Measurements from ENCODE around the gene TMEM185B.

TMEM185B gene

GRCh38 chr2:120221616-120222015 lies 1.6 kb downstream of the TMEM185B start:
- Histone ChIP-seq H3K27ac (ENCODE audit: low read length) (no peak overlapping the region), H3K9me3 (ENCODE audit: control insufficient read depth in 2 of 2, low read length in 2 of 2) (peaks cover 0 to 8% of the 10 kb centered on the region in 2 donors), H3K27me3 (ENCODE audit: control insufficient read depth in 1 of 2, insufficient read depth in 2 of 2, low read length in 2 of 2) (no peaks in the 10 kb centered on the region), H3K4me3 (ENCODE audit: low read length in 2 of 2) (peak overlapping the region; percentile 14 to 44), H3K36me3 (ENCODE audit: control insufficient read depth in 2 of 2, insufficient read depth in 2 of 2, low read length in 2 of 2) (peaks cover 9 to 15% of the 10 kb centered on the region in 2 donors), H3K4me1 (ENCODE audit: control insufficient read depth, insufficient read depth, low read length) (peaks cover 28% of the 10 kb centered on the region), H3K9ac (ENCODE audit: low read length in 2 of 2) (no peak overlapping the region)

GRCh38 chr2:120220756-120221155 lies 2.4 kb downstream of the TMEM185B start:
- Histone ChIP-seq H3K4me3 (ENCODE audit: low read length in 2 of 2) (no peak overlapping the region), H3K4me1 (ENCODE audit: control insufficient read depth, insufficient read depth, low read length) (peaks cover 28% of the 10 kb centered on the region), H3K27me3 (ENCODE audit: control insufficient read depth in 1 of 2, insufficient read depth in 2 of 2, low read length in 2 of 2) (no peaks in the 10 kb centered on the region), H3K9ac (ENCODE audit: low read length in 2 of 2) (no peak overlapping the region), H3K9me3 (ENCODE audit: control insufficient read depth in 2 of 2, low read length in 2 of 2) (peaks cover 0 to 8% of the 10 kb centered on the region in 2 donors), H3K27ac (ENCODE audit: low read length) (no peak overlapping the region), H3K36me3 (ENCODE audit: control insufficient read depth in 2 of 2, insufficient read depth in 2 of 2, low read length in 2 of 2) (peaks cover 9 to 15% of the 10 kb centered on the region in 2 donors)

- Histone ChIP-seq H3K27me3 (ENCODE audit: control insufficient read depth in 1 of 2, insufficient read depth in 2 of 2, low read length in 2 of 2) (no peaks in the 10 kb centered on the region), H3K4me1 (ENCODE audit: control insufficient read depth, insufficient read depth, low read length) (peaks cover 28% of the 10 kb centered on the region), H3K36me3 (ENCODE audit: control insufficient read depth in 2 of 2, insufficient read depth in 2 of 2, low read length in 2 of 2) (peaks cover 9 to 15% of the 10 kb centered on the region in 2 donors), H3K9ac (ENCODE audit: low read length in 2 of 2) (no peak overlapping the region), H3K27ac (ENCODE audit: low read length) (no peak overlapping the region), H3K4me3 (ENCODE audit: low read length in 2 of 2) (no peak overlapping the region), H3K9me3 (ENCODE audit: control insufficient read depth in 2 of 2, low read length in 2 of 2) (peaks cover 0 to 8% of the 10 kb centered on the region in 2 donors)
These were observed 3.4 kb downstream of the TMEM185B start for GRCh38 chr2:120219766-120220165.

GRCh38 chr2:120219291-120219690 lies 3.9 kb downstream of the TMEM185B start:
- Histone ChIP-seq H3K4me3 (ENCODE audit: low read length in 2 of 2) (no peak overlapping the region), H3K27me3 (ENCODE audit: control insufficient read depth in 1 of 2, insufficient read depth in 2 of 2, low read length in 2 of 2) (no peaks in the 10 kb centered on the region), H3K9me3 (ENCODE audit: control insufficient read depth in 2 of 2, low read length in 2 of 2) (peaks cover 0 to 8% of the 10 kb centered on the region in 2 donors), H3K27ac (ENCODE audit: low read length) (no peak overlapping the region), H3K4me1 (ENCODE audit: control insufficient read depth, insufficient read depth, low read length) (peaks cover 24% of the 10 kb centered on the region), H3K36me3 (ENCODE audit: control insufficient read depth in 2 of 2, insufficient read depth in 2 of 2, low read length in 2 of 2) (peaks cover 9 to 15% of the 10 kb centered on the region in 2 donors), H3K9ac (ENCODE audit: low read length in 2 of 2) (no peak overlapping the region)

- peaks cover 0 to 8% of the 10 kb centered on the region in 2 donors for H3K9me3 ChIP-seq (ENCODE audit: control insufficient read depth in 2 of 2, low read length in 2 of 2)
- H3K9ac ChIP-seq (ENCODE audit: low read length in 2 of 2) = no peak overlapping the region
- peaks cover 15% of the 10 kb centered on the region for H3K4me1 ChIP-seq (ENCODE audit: control insufficient read depth, insufficient read depth, low read length)
- no peak overlapping the region for H3K4me3 ChIP-seq (ENCODE audit: low read length in 2 of 2)
- no peak overlapping the region for H3K27ac ChIP-seq (ENCODE audit: low read length)
- no peaks in the 10 kb centered on the region for H3K27me3 ChIP-seq (ENCODE audit: control insufficient read depth in 1 of 2, insufficient read depth in 2 of 2, low read length in 2 of 2)
- peaks cover 9 to 15% of the 10 kb centered on the region in 2 donors for H3K36me3 ChIP-seq (ENCODE audit: control insufficient read depth in 2 of 2, insufficient read depth in 2 of 2, low read length in 2 of 2)
These were observed 5.0 kb downstream of the TMEM185B start for GRCh38 chr2:120218181-120218580.

- Histone ChIP-seq H3K27me3 (ENCODE audit: control insufficient read depth in 1 of 2, insufficient read depth in 2 of 2, low read length in 2 of 2) (no peaks in the 10 kb centered on the region), H3K4me3 (ENCODE audit: low read length in 2 of 2) (no peak overlapping the region), H3K36me3 (ENCODE audit: control insufficient read depth in 2 of 2, insufficient read depth in 2 of 2, low read length in 2 of 2) (no peaks in the 10 kb centered on the region), H3K9me3 (ENCODE audit: control insufficient read depth in 2 of 2, low read length in 2 of 2) (no peaks in the 10 kb centered on the region), H3K4me1 (ENCODE audit: control insufficient read depth, insufficient read depth, low read length) (no peaks in the 10 kb centered on the region), H3K9ac (ENCODE audit: low read length in 2 of 2) (no peak overlapping the region), H3K27ac (ENCODE audit: low read length) (no peak overlapping the region)
These were observed 12.9 kb downstream of the TMEM185B start for GRCh38 chr2:120210270-120210693.

GRCh38 chr2:120209427-120210269 lies 13.6 kb downstream of the TMEM185B start:
- no peaks in the 10 kb centered on the region for H3K27me3 ChIP-seq (ENCODE audit: control insufficient read depth in 1 of 2, insufficient read depth in 2 of 2, low read length in 2 of 2)
- H3K4me1 ChIP-seq (ENCODE audit: control insufficient read depth, insufficient read depth, low read length) = no peaks in the 10 kb centered on the region
- no peaks in the 10 kb centered on the region for H3K36me3 ChIP-seq (ENCODE audit: control insufficient read depth in 2 of 2, insufficient read depth in 2 of 2, low read length in 2 of 2)
- H3K4me3 ChIP-seq (ENCODE audit: low read length in 2 of 2) = no peak overlapping the region
- no peaks in the 10 kb centered on the region for H3K9me3 ChIP-seq (ENCODE audit: control insufficient read depth in 2 of 2, low read length in 2 of 2)
- H3K27ac ChIP-seq (ENCODE audit: low read length) = no peak overlapping the region
- no peak overlapping the region for H3K9ac ChIP-seq (ENCODE audit: low read length in 2 of 2)

GRCh38 chr2:120208381-120209353 lies 14.5 kb downstream of the TMEM185B start:
- Histone ChIP-seq H3K9me3 (ENCODE audit: control insufficient read depth in 2 of 2, low read length in 2 of 2) (no peaks in the 10 kb centered on the region), H3K9ac (ENCODE audit: low read length in 2 of 2) (no peak overlapping the region), H3K4me1 (ENCODE audit: control insufficient read depth, insufficient read depth, low read length) (peaks cover 2% of the 10 kb centered on the region), H3K27ac (ENCODE audit: low read length) (no peak overlapping the region), H3K27me3 (ENCODE audit: control insufficient read depth in 1 of 2, insufficient read depth in 2 of 2, low read length in 2 of 2) (no peaks in the 10 kb centered on the region), H3K4me3 (ENCODE audit: low read length in 2 of 2) (no peak overlapping the region), H3K36me3 (ENCODE audit: control insufficient read depth in 2 of 2, insufficient read depth in 2 of 2, low read length in 2 of 2) (no peaks in the 10 kb centered on the region)

- H3K9me3 ChIP-seq (ENCODE audit: control insufficient read depth in 2 of 2, low read length in 2 of 2) = no peaks in the 10 kb centered on the region
- no peak overlapping the region for H3K4me3 ChIP-seq (ENCODE audit: low read length in 2 of 2)
- H3K27ac ChIP-seq (ENCODE audit: low read length) = no peak overlapping the region
- H3K27me3 ChIP-seq (ENCODE audit: control insufficient read depth in 1 of 2, insufficient read depth in 2 of 2, low read length in 2 of 2) = no peaks in the 10 kb centered on the region
- H3K4me1 ChIP-seq (ENCODE audit: control insufficient read depth, insufficient read depth, low read length) = peaks cover 7% of the 10 kb centered on the region
- H3K36me3 ChIP-seq (ENCODE audit: control insufficient read depth in 2 of 2, insufficient read depth in 2 of 2, low read length in 2 of 2) = no peaks in the 10 kb centered on the region
- no peak overlapping the region for H3K9ac ChIP-seq (ENCODE audit: low read length in 2 of 2)
These were observed 17.1 kb downstream of the TMEM185B start for GRCh38 chr2:120206022-120206581.

GRCh38 chr2:120204945-120205670 lies 18.1 kb downstream of the TMEM185B start:
- Histone ChIP-seq H3K9me3 (ENCODE audit: control insufficient read depth in 2 of 2, low read length in 2 of 2) (no peaks in the 10 kb centered on the region), H3K27ac (ENCODE audit: low read length) (no peak overlapping the region), H3K36me3 (ENCODE audit: control insufficient read depth in 2 of 2, insufficient read depth in 2 of 2, low read length in 2 of 2) (no peaks in the 10 kb centered on the region), H3K4me1 (ENCODE audit: control insufficient read depth, insufficient read depth, low read length) (peaks cover 7% of the 10 kb centered on the region), H3K9ac (ENCODE audit: low read length in 2 of 2) (no peak overlapping the region), H3K4me3 (ENCODE audit: low read length in 2 of 2) (no peak overlapping the region), H3K27me3 (ENCODE audit: control insufficient read depth in 1 of 2, insufficient read depth in 2 of 2, low read length in 2 of 2) (no peaks in the 10 kb centered on the region)
